Trophoblast cell (in vitro differentiated cells and primary cell): ENCODE data around the gene RCN1.
A peak's percentile ranks its signal among the peaks of the same experiment; 100 is the strongest.

Experiments
- DNase-seq, 2 donors: peaks; one replicate each; pipeline ENCODE4 v3.0.0-alpha.2; 2016
- H2AFZ ChIP-seq: 2 replicates; pipeline ENCODE4 v1.6.1; 2013; ENCODE audit warnings: low read length, moderate library complexity, mild to moderate bottlenecking; ENCODE audit not compliant: insufficient read depth, poor library complexity
- H2AK5ac ChIP-seq: 2 replicates; pipeline ENCODE4 v1.6.1; 2013; ENCODE audit warnings: mild to moderate bottlenecking, low read length
- H2BK120ac ChIP-seq: 2 replicates; pipeline ENCODE4 v1.6.1; 2013; ENCODE audit warnings: low read length, mild to moderate bottlenecking, moderate library complexity; ENCODE audit not compliant: insufficient read depth, poor library complexity
- H2BK12ac ChIP-seq: 2 replicates; pipeline ENCODE4 v1.6.1; 2013; ENCODE audit warnings: mild to moderate bottlenecking, low read length, moderate library complexity
- H2BK5ac ChIP-seq: 2 replicates; pipeline ENCODE4 v1.6.1; 2013; ENCODE audit warnings: low read length, low read depth, moderate library complexity, mild to moderate bottlenecking; ENCODE audit not compliant: poor library complexity
- H3K14ac ChIP-seq: 2 replicates; pipeline ENCODE4 v1.6.1; 2013; ENCODE audit warnings: mild to moderate bottlenecking, low read length
- H3K18ac ChIP-seq: 2 replicates; pipeline ENCODE4 v1.6.1; 2013; ENCODE audit warnings: mild to moderate bottlenecking, low read length
- H3K23ac ChIP-seq: 2 replicates; pipeline ENCODE4 v1.6.1; 2013; ENCODE audit warnings: low read length
- H3K27ac ChIP-seq: 2 replicates; pipeline ENCODE4 v1.5.1; 2013; ENCODE audit warnings: low read depth, mild to moderate bottlenecking, inconsistent platforms, low read length, moderate library complexity
- H3K27me3 ChIP-seq: 2 replicates; pipeline ENCODE4 v1.6.1; 2013; ENCODE audit warnings: inconsistent platforms, mild to moderate bottlenecking, low read length, moderate library complexity; ENCODE audit not compliant: insufficient read depth
- H3K36me3 ChIP-seq, 2 experiments: 1 replicate in 1 of 2; 2 replicates in 1 of 2; pipeline ENCODE4 v1.6.1; 2013; ENCODE audit warnings: low read length in 2 of 2, mild to moderate bottlenecking in 2 of 2, moderate library complexity in 1 of 2; ENCODE audit not compliant: insufficient read depth in 2 of 2, control insufficient read depth in 1 of 2
- H3K4ac ChIP-seq: 2 replicates; pipeline ENCODE4 v1.6.1; 2013; ENCODE audit warnings: low read depth, mild to moderate bottlenecking, low read length, moderate library complexity
- H3K4me1 ChIP-seq, 2 experiments: 1 replicate in 1 of 2; 2 replicates in 1 of 2; pipeline ENCODE4 v1.6.1; 2013; ENCODE audit warnings: low read length in 2 of 2, mild to moderate bottlenecking in 2 of 2, moderate library complexity in 1 of 2; ENCODE audit not compliant: insufficient read depth in 2 of 2, control insufficient read depth in 1 of 2
- H3K4me2 ChIP-seq: 2 replicates; pipeline ENCODE4 v1.6.1; 2013; ENCODE audit warnings: inconsistent platforms, mild to moderate bottlenecking, low read length, moderate library complexity
- H3K4me3 ChIP-seq: 2 replicates; pipeline ENCODE4 v1.5.1; 2013; ENCODE audit warnings: mild to moderate bottlenecking, low read depth, low read length, inconsistent platforms
- H3K79me1 ChIP-seq: one replicate; pipeline ENCODE4 v1.6.1; 2013; ENCODE audit warnings: low read length
- H3K79me2 ChIP-seq: 2 replicates; pipeline ENCODE4 v1.6.1; 2013; ENCODE audit warnings: low read length, mild to moderate bottlenecking; ENCODE audit not compliant: control insufficient read depth, insufficient read depth, poor library complexity
- H3K9ac ChIP-seq: 2 replicates; pipeline ENCODE4 v1.6.1; 2013; ENCODE audit warnings: mild to moderate bottlenecking, low read length
- H3K9me3 ChIP-seq: 2 replicates; pipeline ENCODE4 v1.6.1; 2013; ENCODE audit warnings: low read depth, mild to moderate bottlenecking, control low read depth, inconsistent platforms, low read length; ENCODE audit not compliant: insufficient read depth
- H4K12ac ChIP-seq: 2 replicates; pipeline ENCODE4 v1.6.1; 2013; ENCODE audit warnings: low read depth, mild to moderate bottlenecking, low read length, moderate library complexity
- H4K8ac ChIP-seq: 2 replicates; pipeline ENCODE4 v1.6.1; 2013; ENCODE audit warnings: low read depth, mild to moderate bottlenecking, low read length, moderate library complexity
- H4K91ac ChIP-seq: one replicate; pipeline ENCODE4 v1.6.1; 2013; ENCODE audit warnings: low read depth, mild to moderate bottlenecking, low read length, moderate library complexity
- WGBS: extraction: QIAGEN DNeasy Blood & Tissue Kit; methylation state at CpG from one replicate; pipeline ENCODE4 v1.1.7; 2013; ENCODE audit warnings: missing lambda C conversion rate; ENCODE audit not compliant: insufficient read length, insufficient coverage; ENCODE audit errors: extremely low coverage; 5-methylcytosine and 5-hydroxymethylcytosine counted together

Gene RCN1

GRCh38 chr11:32098142-32098903 is 7.4 kb downstream of the RCN1 start:
- Histone ChIP-seq H2AFZ (no peak overlapping the region), H2BK12ac (no peak overlapping the region), H3K79me1 (no peaks in the 10 kb centered on the region), H4K91ac (no peak overlapping the region), H2BK120ac (no peak overlapping the region), H3K9me3 (no peaks in the 10 kb centered on the region), H2AK5ac (no peak overlapping the region), H3K79me2 (peaks cover 14% of the 10 kb centered on the region), H3K4me3 (no peak overlapping the region), H3K9ac (no peak overlapping the region), H3K4me1 (peaks cover 2 to 5% of the 10 kb centered on the region in 2 experiments), H3K4ac (no peak overlapping the region), H3K18ac (no peak overlapping the region), H3K27me3 (no peaks in the 10 kb centered on the region), H3K36me3 (peaks cover 29 to 60% of the 10 kb centered on the region in 2 experiments), H3K4me2 (no peak overlapping the region), H2BK5ac (no peak overlapping the region), H4K12ac (no peak overlapping the region), H4K8ac (no peak overlapping the region), H3K14ac (no peak overlapping the region), H3K27ac (no peak overlapping the region), H3K23ac (no peak overlapping the region)
- DNase-seq: no peak
- WGBS: no CpG with 5 or more reads among the region's 8 CpGs

- no CpG with 5 or more reads among the region's 4 CpGs for WGBS
- Histone ChIP-seq H3K9ac (no peak overlapping the region), H3K79me1 (no peaks in the 10 kb centered on the region), H3K18ac (no peak overlapping the region), H2BK120ac (no peak overlapping the region), H4K91ac (no peak overlapping the region), H3K27me3 (no peaks in the 10 kb centered on the region), H3K4ac (no peak overlapping the region), H3K9me3 (no peaks in the 10 kb centered on the region), H2BK5ac (no peak overlapping the region), H2BK12ac (no peak overlapping the region), H3K4me1 (no peaks in the 10 kb centered on the region), H3K4me2 (no peak overlapping the region), H3K36me3 (peaks cover 29 to 68% of the 10 kb centered on the region in 2 experiments), H2AFZ (no peak overlapping the region), H3K4me3 (no peak overlapping the region), H3K79me2 (peaks cover 4% of the 10 kb centered on the region), H3K27ac (no peak overlapping the region), H3K14ac (no peak overlapping the region), H4K12ac (no peak overlapping the region), H4K8ac (no peak overlapping the region), H2AK5ac (no peak overlapping the region), H3K23ac (no peak overlapping the region)
- no peak for DNase-seq
Measured at GRCh38 chr11:32099516-32099915, 8.6 kb downstream of the RCN1 start.

- no peak overlapping the region for H2BK120ac ChIP-seq
- H3K4me1 ChIP-seq: no peaks in the 10 kb centered on the region
- no peak overlapping the region for H2BK12ac ChIP-seq
- DNase-seq: no peak
- H3K4ac ChIP-seq: no peak overlapping the region
- H3K9ac ChIP-seq: no peak overlapping the region
- no peak overlapping the region for H4K91ac ChIP-seq
- H3K9me3 ChIP-seq: no peaks in the 10 kb centered on the region
- no peak overlapping the region for H3K4me2 ChIP-seq
- no peak overlapping the region for H2AFZ ChIP-seq
- no peak overlapping the region for H3K4me3 ChIP-seq
- WGBS: no CpG with 5 or more reads among the region's 5 CpGs
- no peak overlapping the region for H4K8ac ChIP-seq
- no peak overlapping the region for H2BK5ac ChIP-seq
- H3K79me1 ChIP-seq: no peaks in the 10 kb centered on the region
- H3K18ac ChIP-seq: no peak overlapping the region
- H3K27ac ChIP-seq: no peak overlapping the region
- no peak overlapping the region for H3K14ac ChIP-seq
- H3K36me3 ChIP-seq: peaks cover 30 to 69% of the 10 kb centered on the region in 2 experiments
- no peak overlapping the region for H2AK5ac ChIP-seq
- peaks cover 2% of the 10 kb centered on the region for H3K79me2 ChIP-seq
- H3K27me3 ChIP-seq: no peaks in the 10 kb centered on the region
- no peak overlapping the region for H3K23ac ChIP-seq
- no peak overlapping the region for H4K12ac ChIP-seq
Measured at GRCh38 chr11:32100495-32100894, 9.6 kb downstream of the RCN1 start.

GRCh38 chr11:32101791-32102190 is 10.9 kb downstream of the RCN1 start:
- Histone ChIP-seq H2BK120ac (no peak overlapping the region), H3K18ac (peak overlapping the region; percentile 52), H4K8ac (no peak overlapping the region), H3K27me3 (no peaks in the 10 kb centered on the region), H3K14ac (no peak overlapping the region), H3K79me1 (no peaks in the 10 kb centered on the region), H2BK5ac (no peak overlapping the region), H3K9ac (no peak overlapping the region), H2BK12ac (no peak overlapping the region), H3K27ac (no peak overlapping the region), H3K4ac (no peak overlapping the region), H4K12ac (no peak overlapping the region), H3K4me3 (no peak overlapping the region), H3K4me1 (no peaks in the 10 kb centered on the region), H3K4me2 (no peak overlapping the region), H3K36me3 (peaks cover 34 to 73% of the 10 kb centered on the region in 2 experiments), H2AK5ac (no peak overlapping the region), H3K9me3 (no peaks in the 10 kb centered on the region), H4K91ac (no peak overlapping the region), H3K23ac (no peak overlapping the region), H2AFZ (no peak overlapping the region), H3K79me2 (no peaks in the 10 kb centered on the region)
- DNase-seq: no peak
- no CpG with 5 or more reads among the region's 11 CpGs for WGBS
